Nephron progenitor cell (in vitro differentiated cells): Measurements from ENCODE around the gene KCNK5.
A peak's percentile ranks its signal among the peaks of the same experiment; 100 is the strongest.

Source experiments
- DNase-seq: peaks from one replicate; pipeline ENCODE4 v3.0.0; 2021
- H3K27ac Mint-ChIP-seq: 2 replicates; pipeline ENCODE4 v1.8.0; 2021; ENCODE audit warnings: mild to moderate bottlenecking, moderate library complexity, mixed read lengths
- H3K27me3 Mint-ChIP-seq: 2 replicates; pipeline ENCODE4 v1.8.0; 2021; ENCODE audit warnings: mild to moderate bottlenecking, low read depth, mixed read lengths; ENCODE audit not compliant: poor library complexity
- H3K36me3 Mint-ChIP-seq: 2 replicates; pipeline ENCODE4 v1.8.0; 2021; ENCODE audit warnings: low read depth, mixed read lengths
- H3K4me1 Mint-ChIP-seq: 2 replicates; pipeline ENCODE4 v1.8.0; 2021; ENCODE audit warnings: mixed read lengths
- H3K4me3 Mint-ChIP-seq: 2 replicates; pipeline ENCODE4 v1.8.0; 2021; ENCODE audit warnings: mild to moderate bottlenecking, moderate library complexity, mixed read lengths
- H3K9me3 Mint-ChIP-seq: 2 replicates; pipeline ENCODE4 v1.8.0; 2021; ENCODE audit warnings: mild to moderate bottlenecking, moderate library complexity, mixed read lengths
- TF ChIP-seq, protein P1 (sequence below): fragments of 200-600 bp; sonication (generic); IDR thresholded peaks from 2 replicates; pipeline ENCODE4 v1.5.0; 2021; ENCODE audit warnings: antibody characterized with exemption

KCNK5 gene

DNA sequence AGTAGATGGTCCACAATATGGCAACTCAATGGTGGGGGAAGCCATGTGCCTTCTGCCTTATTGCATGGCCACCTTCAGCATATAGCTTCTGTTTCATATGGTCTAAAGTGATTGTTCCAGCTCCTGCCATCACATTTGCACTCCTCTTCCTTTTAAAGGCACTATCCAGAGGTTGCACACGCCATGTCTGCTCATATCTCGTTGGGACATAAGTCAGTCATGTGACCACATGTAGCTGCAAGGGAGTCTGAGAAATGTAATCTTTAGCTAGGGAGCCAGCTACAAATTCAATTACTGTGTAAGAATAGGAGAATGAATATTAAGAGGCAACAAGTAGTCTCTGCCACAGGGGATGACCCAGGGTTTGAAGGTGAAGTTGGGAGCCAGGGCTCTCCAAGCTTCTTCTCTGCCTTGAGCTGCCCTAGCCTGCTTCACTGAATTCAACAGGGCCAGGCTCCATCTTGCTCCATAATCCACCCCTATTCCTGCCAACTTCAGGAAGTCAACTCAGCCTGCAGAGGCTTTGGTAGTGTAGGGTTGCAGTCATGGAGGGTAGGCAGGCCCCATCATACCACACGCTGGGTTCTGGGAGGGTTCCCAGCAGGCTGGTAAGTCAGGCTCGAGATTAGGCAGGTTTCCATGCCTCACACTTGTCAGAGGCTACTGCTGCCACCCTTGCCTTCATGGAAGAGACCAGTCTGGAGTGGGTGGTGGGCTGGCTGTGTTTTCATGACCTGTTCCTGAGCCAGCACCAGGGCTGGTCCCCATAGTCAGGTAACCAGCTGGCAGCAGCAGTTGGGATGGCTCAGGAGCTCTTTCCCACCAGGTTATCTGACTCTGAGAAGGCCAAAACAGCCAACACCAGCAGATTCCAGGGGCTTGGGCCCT, 57.5 kb downstream of the KCNK5 start:
- Mint-ChIP-seq H3K36me3 (peaks cover 20% of the 10 kb centered on the region), H3K4me1 (peaks cover 11% of the 10 kb centered on the region), H3K27me3 (peaks cover 29% of the 10 kb centered on the region), H3K27ac (no peak overlapping the region), H3K9me3 (peaks cover 32% of the 10 kb centered on the region), H3K4me3 (no peak overlapping the region)
- no peak for DNase-seq
- TF ChIP-seq, protein P1, sequence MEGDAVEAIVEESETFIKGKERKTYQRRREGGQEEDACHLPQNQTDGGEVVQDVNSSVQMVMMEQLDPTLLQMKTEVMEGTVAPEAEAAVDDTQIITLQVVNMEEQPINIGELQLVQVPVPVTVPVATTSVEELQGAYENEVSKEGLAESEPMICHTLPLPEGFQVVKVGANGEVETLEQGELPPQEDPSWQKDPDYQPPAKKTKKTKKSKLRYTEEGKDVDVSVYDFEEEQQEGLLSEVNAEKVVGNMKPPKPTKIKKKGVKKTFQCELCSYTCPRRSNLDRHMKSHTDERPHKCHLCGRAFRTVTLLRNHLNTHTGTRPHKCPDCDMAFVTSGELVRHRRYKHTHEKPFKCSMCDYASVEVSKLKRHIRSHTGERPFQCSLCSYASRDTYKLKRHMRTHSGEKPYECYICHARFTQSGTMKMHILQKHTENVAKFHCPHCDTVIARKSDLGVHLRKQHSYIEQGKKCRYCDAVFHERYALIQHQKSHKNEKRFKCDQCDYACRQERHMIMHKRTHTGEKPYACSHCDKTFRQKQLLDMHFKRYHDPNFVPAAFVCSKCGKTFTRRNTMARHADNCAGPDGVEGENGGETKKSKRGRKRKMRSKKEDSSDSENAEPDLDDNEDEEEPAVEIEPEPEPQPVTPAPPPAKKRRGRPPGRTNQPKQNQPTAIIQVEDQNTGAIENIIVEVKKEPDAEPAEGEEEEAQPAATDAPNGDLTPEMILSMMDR: no peak

DNA sequence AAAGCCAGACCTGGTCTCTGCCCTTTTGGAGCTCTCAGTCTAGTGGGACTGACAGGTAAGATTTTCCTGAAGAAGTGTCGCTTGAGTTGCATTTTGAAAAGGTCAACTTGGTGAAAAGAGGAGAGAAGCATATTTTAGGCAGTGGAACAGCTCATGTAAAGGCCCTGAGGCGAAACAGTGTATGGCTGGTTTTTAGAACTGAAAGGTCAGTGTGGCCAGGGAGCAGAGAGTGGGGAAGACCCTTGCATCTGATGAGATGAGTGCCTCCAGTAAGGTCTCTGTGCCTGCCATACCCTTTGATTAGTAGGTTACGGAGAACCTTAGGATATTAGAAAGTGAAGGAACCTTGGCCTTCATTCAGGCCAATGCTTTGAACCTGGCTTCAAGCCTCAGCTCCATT, 58.4 kb downstream of the KCNK5 start:
- Mint-ChIP-seq H3K4me1 (peaks cover 19% of the 10 kb centered on the region), H3K36me3 (peaks cover 18% of the 10 kb centered on the region), H3K27me3 (peaks cover 33% of the 10 kb centered on the region), H3K27ac (no peak overlapping the region), H3K9me3 (peaks cover 30% of the 10 kb centered on the region), H3K4me3 (no peak overlapping the region)
- TF ChIP-seq, protein P1: no peak
- no peak for DNase-seq

DNA sequence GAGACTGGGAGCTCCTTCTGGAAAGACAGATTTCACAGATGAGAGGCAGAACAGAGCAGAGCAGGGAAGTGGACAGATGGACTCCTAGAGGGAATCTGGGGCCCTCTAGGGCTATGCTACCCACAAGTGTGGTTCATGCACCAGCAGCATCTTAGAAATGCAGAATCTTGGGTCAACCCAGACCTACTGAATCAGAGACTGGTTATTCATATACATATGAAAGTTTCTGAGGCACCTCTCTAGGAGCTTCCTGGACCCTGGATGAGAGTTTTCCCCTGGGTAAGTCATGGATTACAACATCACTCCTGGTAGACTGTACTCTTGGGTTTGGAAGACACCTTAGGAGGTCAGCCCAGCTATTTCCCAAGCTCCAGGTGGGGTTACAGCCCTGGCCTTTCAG, 58.9 kb downstream of the KCNK5 start:
- DNase-seq: no peak

DNA sequence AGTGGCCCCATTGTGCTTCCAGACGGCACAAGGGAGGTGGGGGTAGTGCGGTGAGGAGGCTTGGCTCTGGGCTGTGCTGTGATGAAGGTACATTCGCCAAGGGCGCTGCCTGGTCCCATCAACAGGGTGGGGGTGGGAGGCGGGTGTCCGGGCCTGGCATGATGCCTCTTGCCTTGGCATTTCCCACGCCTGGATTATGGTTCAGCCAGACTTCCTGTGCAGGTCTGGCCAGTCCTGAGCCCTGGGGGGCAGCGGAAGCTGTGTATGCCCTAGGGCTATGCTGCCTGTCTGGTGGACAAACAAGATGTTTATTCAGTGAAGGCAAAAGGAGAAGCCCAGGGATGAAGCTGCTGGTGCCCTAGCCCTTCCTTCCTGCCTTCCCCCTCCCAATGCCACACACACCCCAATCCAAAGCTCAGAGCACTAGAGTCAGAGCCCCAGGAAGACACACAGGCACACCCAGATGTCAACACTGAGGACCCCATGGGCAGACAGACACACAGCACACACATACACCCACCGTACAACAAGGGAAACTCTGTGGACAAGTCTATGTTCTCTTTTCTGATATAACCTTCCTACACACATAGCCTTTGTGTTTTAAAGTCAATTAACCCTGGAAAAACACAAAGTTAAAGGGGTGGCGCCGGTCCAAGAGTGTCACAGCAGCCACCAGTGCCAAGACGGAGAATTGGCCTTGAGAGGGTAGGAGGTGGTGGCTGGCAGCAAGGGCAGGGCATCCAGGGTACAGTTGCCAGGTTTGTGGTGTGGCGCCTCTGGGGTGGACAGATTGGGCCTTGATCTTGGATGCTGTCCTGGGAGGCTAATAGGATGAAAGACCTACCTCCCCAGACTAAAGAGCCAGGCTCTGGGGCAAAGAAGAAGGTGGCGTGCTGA, 59.6 kb downstream of the KCNK5 start:
- TF ChIP-seq, protein P1: no peak
- H3K27me3 Mint-ChIP-seq: peaks cover 34% of the 10 kb centered on the region
- H3K4me3 Mint-ChIP-seq: no peak overlapping the region
- peaks cover 20% of the 10 kb centered on the region for H3K9me3 Mint-ChIP-seq
- DNase-seq: no peak
- H3K27ac Mint-ChIP-seq: peak overlapping the region; percentile 47
- peaks cover 31% of the 10 kb centered on the region for H3K4me1 Mint-ChIP-seq
- peaks cover 17% of the 10 kb centered on the region for H3K36me3 Mint-ChIP-seq

More for the DNA sequence above, 58.9 kb downstream of the KCNK5 start:
- Mint-ChIP-seq H3K27ac (peak overlapping the region; percentile 47), H3K9me3 (peaks cover 26% of the 10 kb centered on the region), H3K36me3 (peaks cover 18% of the 10 kb centered on the region), H3K27me3 (peaks cover 36% of the 10 kb centered on the region), H3K4me1 (peaks cover 24% of the 10 kb centered on the region), H3K4me3 (no peak overlapping the region)
- TF ChIP-seq, protein P1: no peak

DNA sequence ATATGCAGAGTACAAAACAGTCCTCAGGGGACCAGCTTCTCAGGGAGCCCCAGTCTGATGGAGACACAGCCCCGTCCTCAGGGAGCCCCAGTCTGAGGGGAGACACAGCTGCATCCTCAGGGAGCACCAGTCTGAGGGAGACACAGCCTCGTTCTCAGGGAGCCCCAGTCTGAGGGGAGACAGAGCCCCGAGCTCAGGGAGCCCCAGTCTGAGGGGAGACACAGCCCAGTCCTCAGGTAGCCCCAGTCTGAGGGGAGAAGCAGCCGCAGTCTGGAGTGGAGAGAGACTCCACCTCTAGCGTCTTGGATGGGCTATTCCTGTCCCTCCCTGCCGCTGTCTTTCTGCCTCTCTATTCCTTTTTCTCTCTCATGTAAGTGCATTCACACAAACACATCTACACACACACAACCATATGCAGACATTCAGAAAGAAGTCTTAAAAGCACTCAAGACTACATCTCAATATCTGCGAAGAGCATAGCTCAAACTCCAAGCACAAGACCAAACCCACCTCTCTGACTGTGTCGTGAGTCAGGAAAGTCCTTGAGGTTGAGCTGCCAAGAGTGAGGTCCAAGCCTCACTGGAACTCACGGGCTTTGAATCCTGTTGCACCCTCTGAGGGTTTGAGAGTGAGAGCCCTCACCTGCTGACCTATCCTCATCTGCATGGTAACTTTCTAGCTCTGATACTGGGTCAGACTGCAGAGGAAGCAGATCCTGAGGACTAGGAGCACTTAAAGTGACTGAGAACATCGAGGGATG, 61.2 kb downstream of the KCNK5 start:
- Mint-ChIP-seq H3K4me1 (peaks cover 33% of the 10 kb centered on the region), H3K4me3 (no peak overlapping the region), H3K9me3 (peaks cover 22% of the 10 kb centered on the region), H3K36me3 (peaks cover 18% of the 10 kb centered on the region), H3K27ac (no peak overlapping the region), H3K27me3 (peaks cover 32% of the 10 kb centered on the region)
- TF ChIP-seq, protein P1: no peak
- DNase-seq: no peak
